Hepatocyte (in vitro differentiated cells): ENCODE data around the gene TSHZ3. TPM values are rescaled to one million over a fixed set of nuclear protein-coding genes. Genes with fewer than 3 reads are reported as not detected.

Source experiments
- DNase-seq: peaks from one replicate; pipeline ENCODE4 v3.0.0-alpha.2; 2016; ENCODE audit warnings: low spot score
- H2AFZ ChIP-seq: fragments of 200-600 bp; sonication (generic); 2 replicates; pipeline ENCODE4 v1.6.0; 2016; ENCODE audit warnings: antibody characterized with exemption, mild to moderate bottlenecking
- H3K27ac ChIP-seq: fragments of 200-600 bp; sonication (generic); 2 replicates; pipeline ENCODE4 v1.5.1; 2016; ENCODE audit warnings: mild to moderate bottlenecking
- H3K27me3 ChIP-seq: fragments of 200-600 bp; sonication (generic); 2 replicates; pipeline ENCODE4 v1.6.1; 2016
- H3K36me3 ChIP-seq: fragments of 200-600 bp; sonication (generic); replicated peaks from 2 replicates; pipeline ENCODE4 v1.5.1; 2016; ENCODE audit warnings: low read depth; ENCODE audit not compliant: insufficient read depth
- H3K4me1 ChIP-seq: fragments of 200-600 bp; sonication (generic); 2 replicates; pipeline ENCODE4 v1.5.1; 2016; ENCODE audit warnings: mild to moderate bottlenecking, moderate library complexity; ENCODE audit not compliant: insufficient read depth
- H3K4me2 ChIP-seq: fragments of 200-600 bp; sonication (generic); 2 replicates; pipeline ENCODE4 v1.6.0; 2016
- H3K4me3 ChIP-seq: fragments of 200-600 bp; sonication (generic); 2 replicates; pipeline ENCODE4 v1.5.1; 2016; ENCODE audit warnings: mild to moderate bottlenecking
- H3K79me2 ChIP-seq: fragments of 200-600 bp; sonication (generic); 2 replicates; pipeline ENCODE4 v1.6.0; 2017; ENCODE audit warnings: mild to moderate bottlenecking
- H3K9me2 ChIP-seq: fragments of 200-600 bp; sonication (generic); replicated peaks from 2 replicates; pipeline ENCODE4 v1.6.0; 2017; ENCODE audit warnings: mild to moderate bottlenecking; ENCODE audit not compliant: insufficient read depth
- H3K9me3 ChIP-seq: fragments of 200-600 bp; sonication (generic); 2 replicates; pipeline ENCODE4 v1.5.1; 2016; ENCODE audit warnings: low read depth, mild to moderate bottlenecking
- H4K20me1 ChIP-seq: fragments of 200-600 bp; sonication (generic); 2 replicates; pipeline ENCODE4 v1.6.0; 2016; ENCODE audit warnings: mild to moderate bottlenecking; ENCODE audit not compliant: insufficient read depth, poor library complexity, severe bottlenecking
- CTCF ChIP-seq: fragments of 200-600 bp; sonication (generic); IDR thresholded peaks from 2 replicates; pipeline ENCODE4 v1.5.1; 2016; ENCODE audit warnings: antibody characterized with exemption, mild to moderate bottlenecking; ENCODE audit not compliant: poor library complexity
- EZH2 ChIP-seq: fragments of 200-600 bp; sonication (generic); IDR thresholded peaks from 2 replicates; pipeline ENCODE4 v1.6.1; 2016; ENCODE audit warnings: antibody characterized with exemption, mild to moderate bottlenecking, borderline replicate concordance
- EZH2phosphoT487 ChIP-seq: fragments of 200-600 bp; sonication (generic); IDR thresholded peaks from one replicate; pipeline ENCODE4 v1.6.1; 2018; ENCODE audit warnings: antibody characterized with exemption, mild to moderate bottlenecking, low read depth, moderate library complexity; ENCODE audit not compliant: unreplicated experiment, severe bottlenecking
- WGBS: methylation state at CpG from one replicate; pipeline ENCODE4 v1.1.6; 2016; ENCODE audit warnings: low lambda C conversion rate; ENCODE audit errors: missing lambda C conversion rate; 5-methylcytosine and 5-hydroxymethylcytosine counted together
- polyA plus RNA-seq: library from polyadenylated mRNA; unstranded; fragments of >200 nt; fragmentation: Nextera tagmentation; extraction: Ambion mirVana; gene quantifications from 2 replicates; pipeline ENCODE4 v1.2.1, GENCODE V29; 2016
- total RNA-seq: library from RNA; depleted of rRNA; stranded (reverse); fragments of >200 nt; gene quantifications from 2 replicates; pipeline ENCODE4 v1.2.3, GENCODE V29; 2014

The TSHZ3 gene
- total and polyA plus RNA-seq, 2 experiments from 2014 or later = 4.9 to 5.3 TPM

GRCh38 chr19:31276831-31277230 lies 72.4 kb downstream of the TSHZ3 start:
- no peaks in the 10 kb centered on the region for H3K4me1 ChIP-seq
- H3K9me3 ChIP-seq = no peaks in the 10 kb centered on the region

GRCh38 chr19:31275068-31275334 lies 74.2 kb downstream of the TSHZ3 start:
- no peaks in the 10 kb centered on the region for H4K20me1 ChIP-seq
- no peak overlapping the region for H2AFZ ChIP-seq
- H3K4me2 ChIP-seq = no peak overlapping the region
- no peaks in the 10 kb centered on the region for H3K9me2 ChIP-seq
- 76% methylated on average over 2 of the region's 2 CpGs for WGBS
- no peaks in the 10 kb centered on the region for H3K36me3 ChIP-seq
- H3K9me3 ChIP-seq = no peaks in the 10 kb centered on the region
- no peak overlapping the region for H3K4me3 ChIP-seq
- no peak for TF ChIP-seq CTCF
- no peak for TF ChIP-seq EZH2phosphoT487
- TF ChIP-seq EZH2 = no peak
- H3K4me1 ChIP-seq = no peaks in the 10 kb centered on the region
- H3K27ac ChIP-seq = no peak overlapping the region
- no peaks in the 10 kb centered on the region for H3K79me2 ChIP-seq
- H3K27me3 ChIP-seq = no peaks in the 10 kb centered on the region
- no peak for DNase-seq

More at GRCh38 chr19:31276831-31277230, 72.4 kb downstream of the TSHZ3 start:
- WGBS = 97% methylated on average over 16 of the region's 16 CpGs
- Histone ChIP-seq H3K9me2 (no peaks in the 10 kb centered on the region), H4K20me1 (no peaks in the 10 kb centered on the region), H3K4me2 (no peak overlapping the region), H2AFZ (no peak overlapping the region), H3K36me3 (no peaks in the 10 kb centered on the region), H3K27ac (no peak overlapping the region), H3K79me2 (no peaks in the 10 kb centered on the region), H3K27me3 (no peaks in the 10 kb centered on the region), H3K4me3 (no peak overlapping the region)
- no peak for DNase-seq
- TF ChIP-seq EZH2phosphoT487 (no peak), CTCF (no peak), EZH2 (no peak)

- H2AFZ ChIP-seq = no peak overlapping the region
- H3K79me2 ChIP-seq = no peaks in the 10 kb centered on the region
- no peaks in the 10 kb centered on the region for H3K36me3 ChIP-seq
- H3K27me3 ChIP-seq = no peaks in the 10 kb centered on the region
- H4K20me1 ChIP-seq = no peaks in the 10 kb centered on the region
- TF ChIP-seq EZH2phosphoT487 (no peak), EZH2 (no peak), CTCF (no peak)
- H3K4me2 ChIP-seq = no peak overlapping the region
- H3K9me2 ChIP-seq = no peaks in the 10 kb centered on the region
- no peak overlapping the region for H3K4me3 ChIP-seq
- H3K27ac ChIP-seq = no peak overlapping the region
- H3K9me3 ChIP-seq = no peaks in the 10 kb centered on the region
- no peaks in the 10 kb centered on the region for H3K4me1 ChIP-seq
- WGBS = 89% methylated on average over 19 of the region's 19 CpGs
- no peak for DNase-seq
Measured at GRCh38 chr19:31274251-31275067, 74.8 kb downstream of the TSHZ3 start.
